Anterior cingulate cortex (tissue), 58 donors: ENCODE data around the gene BTG1.

Experiments used
- DNase-seq, 58 donors: peaks; one replicate each; lab custom pipeline; 2025; lab: John Stamatoyannopoulos, UW

The BTG1 gene, protein sequence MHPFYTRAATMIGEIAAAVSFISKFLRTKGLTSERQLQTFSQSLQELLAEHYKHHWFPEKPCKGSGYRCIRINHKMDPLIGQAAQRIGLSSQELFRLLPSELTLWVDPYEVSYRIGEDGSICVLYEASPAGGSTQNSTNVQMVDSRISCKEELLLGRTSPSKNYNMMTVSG

DNA sequence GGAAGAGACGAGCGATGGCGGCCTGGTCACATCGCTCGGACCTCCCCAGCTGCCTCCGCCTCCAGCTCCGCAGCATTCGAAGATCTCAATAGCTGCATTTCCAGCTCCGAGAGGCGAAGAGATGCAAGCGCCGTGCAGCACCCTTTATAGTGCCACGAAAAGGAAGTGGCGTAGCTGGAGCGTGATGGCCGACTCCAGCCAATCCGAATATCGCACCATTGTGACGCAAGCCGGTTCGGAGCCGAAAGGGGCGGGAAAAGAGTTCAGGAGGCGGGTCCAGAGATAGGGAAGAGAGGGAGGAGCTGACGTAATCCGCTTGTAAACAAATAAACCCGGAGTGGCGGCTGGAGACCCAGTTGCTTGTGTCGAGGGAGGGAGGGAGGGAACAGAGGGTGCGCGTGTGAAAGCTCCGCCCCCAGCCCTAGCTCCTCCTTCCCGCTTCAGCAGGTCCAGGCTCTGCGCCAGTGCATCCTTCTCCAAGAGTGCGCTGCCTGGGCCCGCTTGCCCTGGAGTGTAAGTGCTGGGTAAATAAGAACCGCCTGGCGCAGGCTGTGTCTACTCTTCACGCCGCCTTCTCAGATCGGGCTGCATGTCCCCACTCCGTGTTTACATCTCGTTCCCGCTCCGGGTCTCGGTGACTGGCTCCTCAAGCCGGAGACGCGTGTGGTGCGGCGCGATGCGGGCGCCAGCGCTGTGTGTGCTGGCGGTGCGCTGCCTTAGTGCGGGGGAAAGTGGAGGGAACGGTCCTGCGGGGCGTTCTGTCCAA lies at the start of gene BTG1:
BTG1 (minus strand) TSS at position 116 of the 766 bp plus-strand sequence. CDS start 311 bp downstream, outside the sequence.
- DNase-seq = peak; percentile 92 to 100 (median 100)

DNA sequence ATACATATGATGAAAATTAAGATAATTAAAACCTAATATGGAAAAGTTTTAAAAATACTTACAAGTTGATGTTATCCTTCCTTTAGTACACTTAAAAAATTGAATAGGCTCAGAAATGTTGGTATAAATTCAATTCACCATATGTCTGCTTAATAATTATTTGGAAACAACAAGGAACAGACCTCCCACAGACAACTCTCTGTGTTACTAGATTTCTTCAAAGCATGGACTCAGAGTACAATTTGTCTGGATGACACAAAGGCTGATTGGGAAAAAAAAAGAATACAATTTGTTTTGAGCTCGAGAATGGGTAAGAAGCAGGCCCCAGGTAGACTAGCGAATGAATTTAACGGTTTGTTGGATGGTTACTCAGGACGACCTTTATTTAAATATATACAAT lies 48.9 kb upstream of the BTG1 start:
- no peak for DNase-seq

DNA sequence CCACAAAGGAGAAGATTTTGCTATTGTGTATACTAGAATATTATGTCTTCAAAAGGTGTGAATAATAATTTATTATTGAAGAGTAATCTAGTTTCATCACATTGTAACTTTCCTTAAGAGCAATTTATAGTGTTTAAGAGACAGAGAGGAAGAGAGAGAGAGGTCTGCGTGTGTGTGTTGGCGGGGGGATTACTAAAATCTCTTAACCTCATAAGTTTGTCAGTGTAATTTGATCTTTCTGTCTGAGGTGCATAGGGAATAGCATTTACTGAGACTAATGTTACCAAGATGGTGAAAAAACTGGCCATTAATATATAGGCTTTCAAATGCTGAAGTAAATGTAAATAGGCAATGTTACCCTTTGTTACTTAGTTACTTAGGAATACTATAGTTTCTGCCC lies 48.2 kb upstream of the BTG1 start:
- no peak for DNase-seq

DNA sequence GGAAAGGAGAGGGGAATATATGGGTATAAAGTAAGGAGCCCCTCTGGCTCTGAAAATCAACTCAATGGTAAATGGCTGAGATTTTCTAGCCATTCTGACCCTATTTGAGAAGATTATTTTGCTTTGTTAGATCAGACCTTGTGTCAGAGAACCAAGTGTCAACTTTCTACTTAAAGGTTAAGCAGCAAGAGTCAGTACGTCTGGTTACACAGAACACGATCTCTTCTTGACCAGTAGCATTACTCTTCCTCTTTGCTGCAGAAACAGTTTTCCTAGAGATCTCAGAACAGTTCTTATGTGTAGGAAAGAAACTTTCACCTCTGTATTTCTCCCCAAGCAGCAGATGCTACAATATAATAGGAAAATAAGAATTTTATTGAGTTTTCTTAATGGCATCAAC lies 47.4 kb upstream of the BTG1 start:
- no peak for DNase-seq

DNA sequence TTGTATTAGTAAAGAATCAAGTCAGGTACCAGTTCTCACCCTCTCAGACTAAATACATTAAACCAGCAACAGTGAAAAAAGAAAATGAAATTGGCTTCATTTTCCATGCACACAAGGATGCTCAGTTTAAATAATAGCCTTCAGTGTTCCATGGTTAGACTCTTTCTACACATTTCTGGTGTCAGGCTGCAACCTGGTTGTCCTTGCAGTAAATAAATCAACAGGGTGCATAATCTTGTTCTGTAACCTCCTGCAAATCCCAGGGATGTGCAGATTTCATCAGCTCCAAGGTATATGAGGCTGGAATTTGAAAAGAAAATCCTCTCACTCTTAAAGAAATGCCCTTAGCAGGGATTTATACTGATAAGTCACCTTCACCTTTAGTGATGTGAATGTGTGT lies 46.7 kb upstream of the BTG1 start:
- no peak for DNase-seq

DNA sequence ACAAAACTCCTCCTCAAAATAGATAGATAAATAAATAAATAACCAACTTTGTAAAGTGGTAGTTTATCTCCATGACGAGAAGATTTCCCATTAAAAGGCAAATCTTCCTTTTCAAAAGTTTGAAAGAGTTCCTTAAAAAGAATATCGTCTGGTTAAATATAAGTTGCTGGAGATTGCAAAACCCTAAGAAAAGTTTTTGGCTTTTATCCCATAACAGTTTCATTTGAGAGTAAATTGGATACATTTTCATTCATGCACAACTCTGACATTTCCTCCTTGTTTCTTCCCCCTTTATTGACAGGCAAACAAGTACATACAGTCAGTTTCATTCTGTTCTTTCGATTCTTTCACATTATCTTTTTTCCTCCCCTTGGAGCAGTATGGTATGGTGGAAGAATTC lies 45.4 kb upstream of the BTG1 start:
- no peak for DNase-seq

DNA sequence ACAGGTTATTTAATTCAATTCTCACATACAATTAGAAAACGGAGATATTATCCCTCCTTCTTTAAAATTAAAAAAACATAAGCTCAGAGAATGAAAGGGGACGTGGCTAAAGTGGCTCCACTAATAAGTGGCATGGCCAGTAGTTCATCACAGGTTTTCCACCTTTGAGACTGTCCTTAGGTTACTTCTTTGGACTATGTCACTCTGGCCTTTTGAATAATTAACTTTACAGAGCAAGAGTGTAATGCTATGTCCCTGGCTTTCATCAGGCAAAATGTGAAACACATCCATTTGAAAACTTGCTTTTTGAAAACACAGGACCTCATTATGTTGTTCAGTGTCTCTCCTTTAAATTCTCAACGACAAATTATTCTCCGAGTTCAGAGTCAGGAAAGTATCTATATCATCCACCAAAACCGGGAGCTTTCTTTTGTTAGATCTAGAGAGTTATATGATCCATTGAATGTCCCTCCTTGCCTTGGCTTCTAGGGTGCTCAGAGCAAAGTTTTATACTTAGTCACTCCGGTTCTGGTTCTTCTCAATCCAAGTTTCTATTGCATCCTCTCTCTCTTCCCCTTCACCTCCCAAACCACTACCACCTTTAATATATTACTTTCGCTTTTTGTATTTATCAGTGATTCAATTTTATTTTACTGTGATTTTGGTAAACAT lies 43.0 kb upstream of the BTG1 start:
- DNase-seq = no peak

DNA sequence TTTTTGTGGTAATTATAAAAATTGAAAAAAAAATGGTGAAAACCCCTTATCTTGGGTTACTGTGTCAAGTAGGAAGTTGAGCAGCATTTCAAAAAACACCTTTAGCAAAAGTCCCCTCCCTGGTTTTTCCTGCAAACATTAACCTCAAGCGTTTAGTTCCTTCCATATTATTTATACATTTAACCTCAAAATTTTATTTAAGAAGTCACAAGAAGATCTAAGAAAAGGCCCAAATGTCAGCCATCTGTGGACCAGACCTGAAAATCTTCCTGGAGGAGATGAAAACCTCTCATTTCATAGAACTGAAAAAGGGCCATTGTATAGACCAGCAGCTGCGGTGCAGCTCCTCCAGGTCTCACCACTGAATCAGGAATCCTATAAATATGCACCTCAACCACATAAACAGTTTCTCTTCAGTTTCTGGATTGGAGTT lies 40.4 kb upstream of the BTG1 start:
- no peak for DNase-seq

DNA sequence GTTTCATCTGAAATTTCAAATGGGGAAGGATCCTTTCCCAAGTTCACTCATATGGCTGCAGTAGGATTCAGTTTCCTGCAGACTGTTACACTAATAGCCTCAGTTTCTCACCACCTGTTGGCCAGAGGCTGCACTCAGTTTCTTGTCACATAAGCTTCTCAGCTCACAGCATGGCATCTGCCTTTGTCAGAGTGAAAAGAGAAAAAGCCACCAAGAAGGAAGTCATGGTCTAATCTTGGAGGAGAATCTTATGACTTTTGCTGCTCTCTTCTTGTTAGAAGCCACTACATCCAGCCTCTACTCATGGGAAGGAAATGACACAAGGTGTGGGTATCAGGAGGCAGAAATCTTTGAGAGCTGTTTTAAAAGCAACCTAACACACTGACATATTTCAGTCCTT lies 39.4 kb upstream of the BTG1 start:
- no peak for DNase-seq

DNA sequence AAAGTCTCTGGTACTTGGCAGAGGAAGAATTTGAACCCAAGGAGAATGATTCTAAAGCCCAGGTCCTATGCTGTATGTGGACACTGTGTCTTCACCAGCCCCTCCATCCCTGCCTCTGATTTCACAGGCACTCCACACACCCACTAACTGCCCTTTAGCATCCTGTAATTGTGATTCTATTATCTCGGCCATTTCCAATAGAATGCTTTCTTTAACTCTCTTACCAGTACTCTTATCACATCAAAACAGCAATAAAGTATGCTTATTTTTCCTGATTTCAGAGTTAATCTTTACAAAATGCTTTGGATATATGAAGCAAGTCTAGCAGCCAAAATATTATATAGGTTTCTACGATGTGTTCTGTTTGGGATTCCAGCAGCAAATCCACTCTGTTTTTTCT lies 37.9 kb upstream of the BTG1 start:
- DNase-seq = no peak

DNA sequence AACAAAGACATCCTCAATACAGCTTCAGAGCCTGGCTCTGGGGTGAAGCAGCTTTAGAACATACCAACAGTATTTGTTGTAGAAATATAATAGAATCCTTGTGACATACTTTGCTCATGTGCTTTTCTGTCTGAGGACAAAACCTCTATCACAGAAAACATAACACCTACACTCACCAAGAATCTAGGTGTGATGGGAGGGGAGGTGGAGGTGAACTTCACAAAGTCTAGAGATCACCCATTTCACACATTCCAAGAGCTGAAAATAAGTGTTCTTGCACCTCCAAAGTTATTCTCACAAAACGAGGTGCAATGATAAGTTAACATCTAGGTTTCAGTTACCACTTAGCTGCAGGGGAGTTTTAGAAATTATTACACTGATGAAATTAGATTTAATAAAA lies 32.7 kb upstream of the BTG1 start:
- no peak for DNase-seq

DNA sequence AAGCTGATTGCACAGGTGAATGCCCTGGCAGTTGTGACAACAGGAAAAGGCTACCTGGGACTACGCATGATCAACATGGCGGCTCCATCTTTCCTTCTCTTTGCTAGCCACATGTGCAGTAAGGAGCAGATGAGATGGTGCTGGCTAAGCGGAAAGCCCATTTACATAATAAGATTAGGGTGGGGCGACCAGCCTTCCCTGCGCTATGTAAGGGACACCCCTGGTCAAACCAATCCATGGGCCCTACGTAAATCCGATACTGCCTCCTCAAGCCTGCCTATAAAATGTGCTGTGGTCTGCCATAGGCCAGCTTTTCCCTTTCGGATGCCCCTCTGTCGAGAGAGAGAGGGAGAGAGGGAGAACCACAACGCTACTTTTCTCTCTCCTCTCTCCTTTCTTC lies 31.0 kb upstream of the BTG1 start:
- no peak for DNase-seq

DNA sequence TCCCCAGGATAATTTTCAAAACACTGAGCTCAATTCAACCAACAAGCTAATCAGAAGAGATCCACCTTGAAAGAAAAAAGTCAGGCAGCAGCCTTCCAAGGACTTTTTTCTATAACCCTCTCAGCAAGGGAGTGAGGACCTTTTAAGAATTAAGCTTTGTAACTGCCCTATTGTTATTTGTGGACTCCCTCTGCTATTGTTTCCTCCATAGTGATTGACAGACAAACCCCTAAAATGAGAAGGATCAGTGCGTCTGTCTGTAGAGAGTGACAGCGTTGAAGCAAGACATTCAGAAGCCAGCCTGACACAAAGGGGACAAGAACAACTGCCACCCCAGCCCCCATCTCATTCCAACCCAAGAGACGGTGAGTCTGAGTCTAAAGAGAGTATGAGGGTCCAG lies 30.3 kb upstream of the BTG1 start:
- no peak for DNase-seq

DNA sequence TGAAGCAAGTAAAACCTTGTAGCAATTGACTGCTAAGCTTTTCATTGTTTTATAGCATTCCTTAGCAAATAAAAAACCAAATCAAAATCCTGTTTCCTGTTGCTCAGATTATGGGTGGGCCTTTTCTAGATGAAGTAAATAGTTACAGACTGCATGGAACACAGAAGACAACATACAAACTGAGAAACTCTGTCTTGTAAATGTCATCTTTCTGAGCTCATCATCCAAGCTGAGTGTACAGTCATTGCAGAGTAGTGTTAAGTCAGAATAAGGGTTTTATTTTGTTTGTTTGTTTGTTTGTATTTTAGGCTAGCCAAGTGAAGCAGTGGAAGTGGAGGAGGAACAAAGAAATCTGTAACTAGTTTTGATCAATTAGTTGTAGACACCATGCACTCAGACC lies 24.4 kb upstream of the BTG1 start:
- no peak for DNase-seq

DNA sequence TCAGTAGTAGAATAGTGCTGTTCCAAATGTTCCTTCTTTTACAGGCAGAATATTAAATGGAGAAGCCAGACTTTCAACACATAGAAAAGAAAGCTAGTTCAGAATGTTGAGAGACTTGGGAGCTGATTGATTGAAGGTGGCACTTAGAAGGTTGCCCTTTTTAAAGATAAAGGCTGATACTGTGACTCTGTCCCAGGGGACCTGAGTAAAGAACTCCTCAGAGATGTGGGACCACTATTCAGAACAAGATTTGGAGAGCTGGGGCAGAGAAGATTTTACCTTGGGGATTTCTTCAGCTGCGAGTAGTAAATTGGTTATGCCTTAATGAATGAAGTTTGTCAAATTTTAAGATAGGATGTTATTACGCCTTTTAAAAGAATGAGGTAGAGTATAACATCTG lies 21.4 kb upstream of the BTG1 start:
- no peak for DNase-seq

DNA sequence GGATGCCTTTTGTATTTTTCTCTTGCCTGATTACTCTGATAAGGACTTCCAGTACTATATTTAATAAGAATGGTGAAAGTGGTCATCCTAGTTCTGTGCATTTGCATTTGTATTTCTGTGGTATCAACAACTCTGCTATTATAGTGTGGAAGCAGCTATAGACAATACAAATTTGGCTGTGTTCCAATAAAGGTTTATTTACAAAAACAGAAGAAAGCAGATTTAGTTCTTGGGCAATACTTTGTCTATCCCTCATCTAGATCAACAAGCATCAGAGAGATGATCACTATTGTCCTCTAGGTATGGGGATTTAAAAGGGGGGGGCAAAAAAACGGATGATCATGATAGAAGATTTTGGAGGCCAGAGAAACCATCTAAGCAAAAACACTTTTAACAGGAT lies 19.1 kb upstream of the BTG1 start:
- no peak for DNase-seq

DNA sequence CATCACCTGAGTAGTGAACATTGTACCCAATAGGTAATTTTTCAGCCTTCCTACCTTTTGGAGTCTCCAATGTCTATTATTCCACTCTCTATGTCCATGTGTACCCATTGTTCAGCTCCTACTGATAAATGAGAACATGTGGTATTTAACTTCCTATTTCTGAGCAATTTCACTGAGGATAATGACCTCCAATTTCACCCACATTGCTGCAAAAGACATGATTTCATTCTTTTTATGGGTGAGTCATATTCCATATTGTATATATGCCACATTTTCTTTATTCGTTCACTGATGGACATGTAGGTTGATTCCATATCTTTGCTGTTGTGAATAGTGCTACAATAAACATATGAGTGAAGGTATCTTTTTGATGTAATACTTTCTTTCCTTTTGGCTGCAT lies 16.4 kb upstream of the BTG1 start:
- no peak for DNase-seq

DNA sequence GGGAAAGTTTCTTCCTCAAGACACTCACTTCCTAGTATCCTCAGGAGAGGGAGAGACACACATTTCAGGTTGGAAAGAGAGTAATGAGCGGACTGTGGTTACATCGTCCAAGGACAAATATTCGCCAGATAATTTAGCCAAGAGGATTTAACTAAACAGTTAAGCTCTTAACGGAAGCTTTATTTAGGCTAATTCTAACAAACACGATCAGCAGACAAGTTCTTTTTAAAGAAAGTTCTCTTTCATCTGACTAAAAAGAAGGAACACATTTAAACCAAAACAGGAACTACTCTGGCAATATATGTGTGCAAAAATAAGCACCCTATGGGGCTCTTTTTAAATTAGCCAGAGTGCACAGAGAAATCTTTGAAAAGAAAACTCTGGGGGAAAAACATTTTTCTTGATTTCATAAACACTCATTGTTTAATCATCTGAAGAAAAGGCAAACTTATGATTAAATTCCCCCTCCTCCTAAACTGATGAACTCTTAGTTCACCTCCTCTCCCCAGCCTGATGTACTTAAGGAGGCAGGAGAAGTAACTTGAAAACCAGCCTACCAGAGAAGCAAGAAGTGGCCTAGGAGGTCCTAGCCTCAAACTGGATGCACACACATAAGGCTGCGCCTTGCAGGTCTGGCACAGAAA lies 13.3 kb upstream of the BTG1 start:
- no peak for DNase-seq

DNA sequence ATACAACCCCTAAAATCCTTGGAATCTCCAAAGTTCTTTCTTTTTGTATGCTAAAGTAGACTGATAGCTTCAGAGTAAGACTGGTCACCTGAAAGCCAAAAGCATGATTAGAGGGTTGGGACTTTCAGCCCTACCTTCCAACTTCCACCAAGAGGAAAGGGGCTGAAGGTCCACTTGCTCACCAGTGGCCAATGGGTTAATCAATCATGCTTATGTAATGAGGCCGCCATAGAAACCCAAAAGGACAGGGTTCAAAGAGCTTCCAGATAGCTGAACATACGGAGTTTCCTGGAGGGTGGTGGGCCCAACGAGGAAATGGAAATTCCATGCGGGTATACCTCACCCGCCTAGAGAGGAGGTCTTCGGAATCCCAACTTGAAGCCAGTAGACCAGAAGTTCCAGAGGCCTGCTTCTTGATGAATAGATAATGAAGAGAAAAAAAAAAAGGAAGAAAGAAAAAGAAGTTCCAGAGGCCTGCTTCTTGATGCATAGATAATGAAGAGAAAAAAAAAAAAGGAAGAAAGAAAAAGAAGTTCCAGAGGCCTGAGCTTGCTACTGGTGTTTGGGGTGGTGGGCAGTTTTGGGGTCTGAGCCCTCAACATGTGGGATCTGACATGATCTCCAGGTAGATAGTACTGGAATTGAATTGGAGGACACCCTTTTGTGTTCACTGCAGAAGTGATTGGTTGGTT lies 11.2 kb upstream of the BTG1 start:
- DNase-seq = no peak

DNA sequence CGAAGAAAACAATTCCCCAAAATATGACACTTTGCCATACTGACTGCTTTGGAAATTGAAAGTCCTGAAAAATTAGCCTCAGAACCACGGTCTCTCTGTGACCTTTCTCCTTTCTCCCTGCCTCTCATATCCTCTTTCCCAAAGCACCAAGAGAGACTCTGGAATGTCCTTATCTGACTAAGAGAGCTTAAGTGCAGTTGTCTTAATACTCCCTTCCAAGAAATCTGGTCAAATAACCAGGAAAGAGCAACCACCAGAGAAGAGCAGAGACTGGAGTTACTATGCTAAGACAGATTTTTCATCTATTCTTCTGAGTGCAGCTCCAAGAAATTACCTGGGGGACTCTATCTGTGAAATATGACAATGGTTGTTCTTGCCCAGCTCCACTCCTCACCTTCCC lies 10.5 kb upstream of the BTG1 start:
- no peak for DNase-seq

DNA sequence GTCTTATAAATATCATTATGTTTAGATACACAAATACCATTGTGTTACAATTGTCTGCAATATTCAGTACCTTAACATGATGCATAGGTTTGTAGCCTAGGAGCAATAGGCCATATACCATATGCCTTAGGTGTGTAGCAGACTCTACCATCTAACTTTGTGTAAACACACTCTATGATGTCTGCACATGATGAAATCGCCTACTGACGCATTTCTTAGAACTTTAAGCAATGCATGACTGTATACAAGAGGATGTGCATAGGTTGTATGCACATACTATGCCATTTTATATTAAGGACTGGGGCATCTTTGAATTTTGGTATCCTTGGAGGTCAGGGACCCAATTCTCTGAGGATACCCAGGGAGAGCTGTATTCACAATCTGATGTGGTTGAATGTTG lies 10.1 kb upstream of the BTG1 start:
- no peak for DNase-seq
